SW 1271 (cell line): ENCODE measurements around the gene NCK2.
A peak's percentile ranks its signal among the peaks of the same experiment; 100 is the strongest.

Experiments used
- DNase-seq, 2 experiments: peaks; one replicate each; lab custom pipeline; 2025; lab: John Stamatoyannopoulos, UW

The NCK2 gene

DNA sequence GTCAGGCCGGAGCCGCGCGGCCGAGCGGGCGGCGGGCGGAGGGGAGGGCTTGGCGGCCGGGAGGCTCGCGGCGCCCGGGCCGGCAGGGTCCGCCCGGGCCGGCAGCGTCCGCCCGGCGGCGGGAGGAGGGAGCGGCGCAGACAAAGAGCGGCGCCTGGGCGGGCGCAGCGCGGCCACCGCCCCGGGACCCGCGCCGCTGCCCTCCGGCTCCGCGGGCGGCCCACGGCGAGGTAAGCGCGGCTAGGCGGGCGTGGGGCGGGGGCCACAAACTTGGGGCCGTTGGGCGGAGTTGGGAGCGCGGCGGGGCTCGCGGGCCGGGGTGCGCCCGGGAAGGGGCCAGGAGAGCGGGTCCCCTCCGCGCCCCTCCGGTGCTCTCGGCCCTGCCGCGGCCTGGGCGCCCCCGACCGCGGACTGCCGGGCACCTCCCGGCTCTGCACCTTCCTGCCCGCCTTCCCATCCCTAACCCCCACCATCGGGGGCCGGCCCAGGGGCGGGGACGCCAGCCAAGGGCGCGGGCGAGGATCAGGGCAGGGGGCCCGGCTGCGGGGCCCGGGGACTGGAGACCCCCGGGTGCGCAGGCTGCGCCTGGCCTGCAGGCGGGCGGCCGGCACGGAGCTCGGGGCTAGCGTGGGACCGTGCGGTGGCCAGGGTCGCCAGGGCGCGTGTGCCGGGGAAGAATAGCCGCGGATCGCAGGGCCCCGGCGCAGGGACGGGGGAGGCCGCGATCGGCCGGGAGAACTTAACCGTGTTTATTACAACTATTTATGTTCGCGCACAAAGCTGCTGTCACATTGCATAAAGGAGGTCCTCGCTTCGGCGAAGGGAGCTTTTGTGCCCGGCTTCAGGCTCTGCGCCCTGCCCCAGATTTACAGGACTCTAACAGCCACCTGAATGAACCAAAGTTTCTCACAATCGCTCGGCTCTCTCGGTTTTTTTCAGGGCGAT is at the start of gene NCK2:
NCK2 (plus strand) TSS at position 4 of the 945 bp plus-strand sequence. CDS start 110,152 bp downstream, outside the sequence.
- no peak for DNase-seq

DNA sequence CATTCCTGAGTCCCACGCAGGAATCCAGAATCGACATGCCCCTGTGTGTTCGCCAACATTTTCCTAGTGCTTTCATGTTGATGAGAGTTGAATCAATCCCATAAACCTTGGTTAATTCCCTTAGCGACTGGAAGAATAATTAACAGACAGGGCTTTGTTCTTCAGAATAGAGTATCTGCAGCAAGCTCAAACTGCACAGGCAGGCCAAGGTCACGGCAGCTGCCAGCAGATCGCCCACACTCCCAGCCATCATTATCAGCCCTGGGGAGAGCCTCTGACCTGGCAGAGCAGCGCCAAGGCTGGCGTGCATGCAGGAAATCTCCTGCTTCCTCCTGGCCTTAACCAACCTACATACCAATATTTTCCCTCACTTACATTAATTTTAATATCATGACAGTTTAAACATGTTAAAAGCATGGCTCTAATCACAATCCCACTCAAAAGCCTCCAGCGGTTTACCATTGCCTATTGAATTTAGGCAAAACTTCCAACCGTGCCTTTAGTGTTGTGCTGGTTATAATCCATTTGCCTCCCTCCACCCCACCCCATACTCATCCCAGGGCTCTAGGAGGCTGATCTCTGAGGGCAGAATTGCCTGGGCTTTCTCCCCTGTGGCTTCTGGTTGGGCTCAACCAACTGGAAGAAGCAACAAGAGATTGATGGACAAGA is 46.8 kb upstream of the NCK2 start:
- no peak for DNase-seq

DNA sequence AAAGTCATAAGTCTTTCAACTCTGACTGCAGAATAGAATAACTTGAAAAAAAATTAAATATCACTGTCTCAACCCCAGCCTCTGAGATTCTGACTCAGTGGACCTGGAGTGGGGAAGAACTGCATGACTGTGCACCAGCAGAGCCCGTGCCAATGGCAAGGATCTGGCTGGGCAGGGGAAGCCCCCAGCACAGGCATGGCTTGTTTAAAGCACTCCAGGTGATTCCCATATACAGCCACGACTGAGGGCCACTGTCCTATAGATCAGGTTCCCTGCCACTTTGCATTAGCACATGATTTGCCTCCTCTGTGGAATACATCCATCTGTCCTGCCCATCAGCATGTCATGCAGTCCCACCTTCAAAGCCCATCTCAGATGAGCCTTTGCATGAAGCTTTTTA is 45.9 kb upstream of the NCK2 start:
- no peak for DNase-seq

GRCh38 chr2:105701042-105701441 is 43.7 kb upstream of the NCK2 start:
- DNase-seq = no peak

DNA sequence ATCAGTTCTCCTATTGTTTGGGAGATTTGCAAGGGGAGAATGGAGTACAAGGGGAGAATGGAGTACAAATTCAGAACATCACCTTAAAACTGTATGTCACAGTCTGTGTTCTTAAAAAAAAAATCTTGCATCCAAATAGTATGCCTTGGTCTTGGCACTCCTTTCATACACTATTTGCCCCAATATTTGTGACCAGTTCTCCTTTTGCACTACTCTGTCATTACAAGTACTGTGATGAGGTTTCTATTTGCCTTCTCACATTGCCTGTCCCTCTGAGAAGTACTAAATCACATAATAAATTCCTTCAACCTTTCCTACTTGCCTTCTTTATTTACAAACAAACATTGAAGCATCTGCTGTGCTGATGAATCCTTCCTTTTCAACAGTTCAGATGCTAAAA is 36.0 kb upstream of the NCK2 start:
- DNase-seq = no peak

GRCh38 chr2:105711394-105711793 is 33.3 kb upstream of the NCK2 start:
- no peak for DNase-seq

GRCh38 chr2:105712166-105712915 is 32.4 kb upstream of the NCK2 start:
- peak; percentile 9 to 21 for DNase-seq

GRCh38 chr2:105712981-105713596 is 31.6 kb upstream of the NCK2 start:
- peak; percentile 39 to 41 for DNase-seq

- DNase-seq = no peak
Measured at GRCh38 chr2:105714141-105714540, 30.6 kb upstream of the NCK2 start.

GRCh38 chr2:105718846-105719481 is 25.7 kb upstream of the NCK2 start:
- no peak for DNase-seq

GRCh38 chr2:105721991-105722511 is 22.7 kb upstream of the NCK2 start:
- no peak for DNase-seq

DNA sequence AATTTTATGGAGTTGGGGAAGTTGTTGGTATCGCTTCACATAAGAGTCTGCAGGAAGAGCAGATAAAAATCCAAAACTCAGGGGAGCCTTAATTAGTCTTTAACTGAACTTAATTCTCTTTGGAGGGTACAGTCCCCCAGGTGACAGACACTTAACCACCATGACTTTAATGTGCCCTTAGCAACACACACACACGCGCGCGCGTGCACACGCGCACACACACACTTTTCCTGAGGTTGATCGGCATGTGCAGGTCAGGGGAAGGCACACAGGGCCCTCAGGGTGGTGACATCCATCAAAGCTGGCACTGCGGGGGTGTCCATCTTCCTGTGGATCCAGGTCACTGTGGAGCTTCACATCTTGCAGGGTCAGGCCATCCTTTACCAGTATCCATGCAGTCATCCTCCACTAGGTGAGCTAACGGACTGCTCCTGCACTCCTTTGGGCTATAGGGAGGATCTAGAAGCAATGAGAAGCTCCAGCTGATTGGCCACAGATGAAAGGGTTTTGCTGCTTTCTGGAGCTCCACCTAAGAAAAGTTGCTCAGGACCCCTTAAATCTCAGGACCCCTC is 21.9 kb upstream of the NCK2 start:
- DNase-seq = no peak

DNA sequence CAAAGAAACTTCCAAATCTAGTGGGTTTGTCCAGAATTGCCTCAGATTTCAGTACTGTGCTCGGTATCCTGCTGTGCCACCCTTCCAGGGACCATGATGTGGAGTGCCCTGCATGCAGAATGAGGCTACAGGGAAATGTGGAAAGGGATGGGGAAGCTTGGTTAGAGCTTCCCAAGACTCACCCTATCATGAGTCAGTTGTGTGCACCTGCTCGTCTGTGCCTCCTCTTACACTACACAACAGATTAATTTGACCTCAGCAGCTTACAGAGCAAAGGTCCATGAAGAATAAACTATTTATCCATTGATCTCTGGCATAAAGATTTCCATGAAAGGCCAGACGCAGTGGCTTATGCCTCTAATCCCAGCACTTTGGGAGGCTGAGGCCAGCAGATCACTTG is 21.3 kb upstream of the NCK2 start:
- no peak for DNase-seq

DNA sequence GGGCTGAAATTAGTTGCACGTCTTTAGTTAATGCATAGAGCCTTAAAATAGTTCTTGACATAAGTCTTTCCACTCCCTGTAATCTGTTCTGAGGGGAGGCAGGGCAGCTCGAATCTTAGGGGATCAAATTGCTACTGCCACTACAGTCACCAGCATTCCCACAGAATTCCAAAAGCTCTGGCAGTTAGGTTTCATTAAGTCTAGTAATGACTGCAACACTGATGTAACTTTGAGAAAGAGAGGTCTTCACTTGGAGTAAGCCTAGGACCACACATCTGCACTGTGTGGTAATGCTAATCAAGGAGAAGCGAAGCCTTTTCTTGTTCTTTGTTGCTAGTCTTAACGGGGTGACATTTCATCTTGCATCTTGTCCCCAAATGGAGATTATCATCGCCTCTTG is 19.3 kb upstream of the NCK2 start:
- no peak for DNase-seq

DNA sequence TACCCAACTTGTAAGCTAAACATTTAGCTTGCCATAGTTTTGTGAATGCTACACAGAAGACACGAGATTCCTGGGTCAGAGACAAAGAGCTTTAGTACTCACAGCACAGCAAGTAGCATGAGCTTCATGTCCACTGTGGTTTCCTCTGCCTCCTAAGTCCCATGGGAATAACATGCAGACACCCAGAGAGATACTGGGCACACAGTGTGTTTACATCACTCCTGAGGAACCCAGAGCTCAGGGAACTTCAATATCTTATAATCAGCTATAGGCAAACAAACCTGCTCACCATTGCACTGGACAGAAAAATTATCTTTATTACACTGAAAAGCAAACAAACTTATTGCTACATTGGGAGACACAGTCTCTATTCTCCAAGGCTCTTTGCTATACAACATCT is 14.5 kb upstream of the NCK2 start:
- DNase-seq = no peak

DNA sequence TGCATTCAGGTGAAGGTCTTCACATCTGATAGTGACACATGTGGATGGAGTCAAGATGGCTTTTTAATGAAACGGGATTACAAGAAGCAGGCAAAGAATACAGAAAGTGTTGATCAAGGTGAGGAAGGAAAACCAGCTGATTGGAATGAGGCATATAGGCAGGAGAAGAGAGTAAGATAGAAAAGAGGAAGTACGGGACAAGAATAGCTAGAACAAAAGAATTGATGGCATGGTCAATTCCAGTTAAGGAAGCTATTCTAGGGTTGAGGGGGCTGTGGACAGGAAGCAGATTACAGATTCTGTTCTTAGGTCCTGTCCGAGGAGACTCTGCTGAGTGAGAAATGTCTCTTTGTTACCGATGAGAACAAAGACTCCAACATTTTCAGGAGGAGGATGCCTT is 13.2 kb upstream of the NCK2 start:
- DNase-seq = no peak

DNA sequence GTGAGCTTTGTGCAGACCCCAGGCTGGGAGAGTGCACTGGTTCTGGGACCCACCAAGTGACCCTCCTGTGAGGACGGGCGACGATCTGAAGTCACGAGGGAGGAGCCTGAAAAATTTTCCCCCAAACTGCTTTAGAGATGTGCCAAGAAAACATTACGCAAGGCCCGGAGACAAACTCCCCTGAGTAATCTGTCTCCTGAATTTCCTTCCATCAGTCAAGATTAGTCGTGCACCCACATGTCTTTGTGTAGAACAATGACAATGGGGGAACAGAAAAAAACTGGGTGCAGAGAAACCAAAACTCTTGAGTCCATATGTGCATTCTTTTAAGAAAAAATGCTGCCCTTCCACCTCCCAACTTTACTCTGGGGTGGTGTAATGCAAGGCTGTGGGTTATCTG is 12.6 kb upstream of the NCK2 start:
- no peak for DNase-seq

- no peak for DNase-seq
Measured at GRCh38 chr2:105732955-105733607, 11.6 kb upstream of the NCK2 start.

GRCh38 chr2:105733875-105734274 is 10.8 kb upstream of the NCK2 start:
- DNase-seq = no peak

- peak; percentile 21 to 64 for DNase-seq
Measured at GRCh38 chr2:105734762-105735538, 9.8 kb upstream of the NCK2 start.
